Measurements from ENCODE around the gene B4GALT3.

Gene B4GALT3

DNA sequence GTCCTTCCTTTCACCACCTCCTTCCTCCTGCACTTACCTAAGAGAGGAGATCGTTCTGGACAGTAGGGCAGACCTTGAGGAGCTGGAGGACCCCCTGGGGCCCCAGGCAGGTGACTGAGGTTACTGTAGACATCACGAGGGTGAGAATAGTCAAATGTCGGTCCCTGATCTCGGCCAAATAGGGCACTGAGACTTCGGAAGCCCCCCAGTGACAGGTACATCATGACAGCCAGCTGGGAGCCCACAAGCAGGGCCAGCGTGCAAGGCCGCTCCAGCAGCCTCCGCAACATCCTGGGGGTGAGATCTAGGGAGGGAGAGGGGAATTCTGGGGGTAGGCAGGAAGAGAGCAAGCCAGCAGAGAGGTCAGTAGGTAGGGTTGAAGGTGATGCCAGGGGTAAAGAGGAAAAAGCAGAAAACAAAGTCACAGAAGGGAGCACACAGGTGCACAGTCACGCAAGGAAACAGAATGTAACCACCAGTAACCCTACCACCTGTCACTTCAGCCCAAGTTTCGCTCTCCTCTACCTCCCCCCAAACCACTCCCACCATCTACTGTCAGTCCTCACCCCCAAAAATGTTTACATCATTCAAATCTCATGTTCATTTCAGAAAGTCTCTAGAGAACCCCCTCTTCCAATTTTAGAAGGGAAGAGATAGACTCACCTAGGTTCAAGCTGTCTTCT is 1.4 kb downstream of the B4GALT3 start:
- Histone ChIP-seq H3K36me3 (ENCODE audit: control insufficient read depth, insufficient read depth, low read length) (peaks cover 27% of the 10 kb centered on the region), H3K4me3 (replicated peaks; ENCODE audit: low read depth, low read length) (peak overlapping the region; percentile 77), H3K27me3 (replicated peaks; ENCODE audit: control insufficient read depth, insufficient read depth, low read length) (no peaks in the 10 kb centered on the region)
- DNase-seq (ENCODE audit: extremely low read depth, insufficient read length): no peak
- TF ChIP-seq, protein P1, sequence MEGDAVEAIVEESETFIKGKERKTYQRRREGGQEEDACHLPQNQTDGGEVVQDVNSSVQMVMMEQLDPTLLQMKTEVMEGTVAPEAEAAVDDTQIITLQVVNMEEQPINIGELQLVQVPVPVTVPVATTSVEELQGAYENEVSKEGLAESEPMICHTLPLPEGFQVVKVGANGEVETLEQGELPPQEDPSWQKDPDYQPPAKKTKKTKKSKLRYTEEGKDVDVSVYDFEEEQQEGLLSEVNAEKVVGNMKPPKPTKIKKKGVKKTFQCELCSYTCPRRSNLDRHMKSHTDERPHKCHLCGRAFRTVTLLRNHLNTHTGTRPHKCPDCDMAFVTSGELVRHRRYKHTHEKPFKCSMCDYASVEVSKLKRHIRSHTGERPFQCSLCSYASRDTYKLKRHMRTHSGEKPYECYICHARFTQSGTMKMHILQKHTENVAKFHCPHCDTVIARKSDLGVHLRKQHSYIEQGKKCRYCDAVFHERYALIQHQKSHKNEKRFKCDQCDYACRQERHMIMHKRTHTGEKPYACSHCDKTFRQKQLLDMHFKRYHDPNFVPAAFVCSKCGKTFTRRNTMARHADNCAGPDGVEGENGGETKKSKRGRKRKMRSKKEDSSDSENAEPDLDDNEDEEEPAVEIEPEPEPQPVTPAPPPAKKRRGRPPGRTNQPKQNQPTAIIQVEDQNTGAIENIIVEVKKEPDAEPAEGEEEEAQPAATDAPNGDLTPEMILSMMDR (IDR thresholded peaks at IDR 0.05; ENCODE audit: insufficient read depth, low read length, poor library complexity, severe bottlenecking): no peak

GRCh38 chr1:161174911-161175310 is 2.4 kb downstream of the B4GALT3 start:
- Histone ChIP-seq H3K4me3 (replicated peaks; ENCODE audit: low read depth, low read length) (no peak overlapping the region), H3K27me3 (replicated peaks; ENCODE audit: control insufficient read depth, insufficient read depth, low read length) (no peaks in the 10 kb centered on the region), H3K36me3 (ENCODE audit: control insufficient read depth, insufficient read depth, low read length) (peaks cover 32% of the 10 kb centered on the region)
- TF ChIP-seq, protein P1 (IDR thresholded peaks at IDR 0.05; ENCODE audit: insufficient read depth, low read length, poor library complexity, severe bottlenecking): no peak
- DNase-seq (ENCODE audit: extremely low read depth, insufficient read length): no peak

GRCh38 chr1:161173711-161174110 is 3.6 kb downstream of the B4GALT3 start:
- Histone ChIP-seq H3K27me3 (replicated peaks; ENCODE audit: control insufficient read depth, insufficient read depth, low read length) (no peaks in the 10 kb centered on the region), H3K4me3 (replicated peaks; ENCODE audit: low read depth, low read length) (no peak overlapping the region), H3K36me3 (ENCODE audit: control insufficient read depth, insufficient read depth, low read length) (peaks cover 32% of the 10 kb centered on the region)
- TF ChIP-seq, protein P1 (IDR thresholded peaks at IDR 0.05; ENCODE audit: insufficient read depth, low read length, poor library complexity, severe bottlenecking): no peak
- no peak for DNase-seq (ENCODE audit: extremely low read depth, insufficient read length)

DNA sequence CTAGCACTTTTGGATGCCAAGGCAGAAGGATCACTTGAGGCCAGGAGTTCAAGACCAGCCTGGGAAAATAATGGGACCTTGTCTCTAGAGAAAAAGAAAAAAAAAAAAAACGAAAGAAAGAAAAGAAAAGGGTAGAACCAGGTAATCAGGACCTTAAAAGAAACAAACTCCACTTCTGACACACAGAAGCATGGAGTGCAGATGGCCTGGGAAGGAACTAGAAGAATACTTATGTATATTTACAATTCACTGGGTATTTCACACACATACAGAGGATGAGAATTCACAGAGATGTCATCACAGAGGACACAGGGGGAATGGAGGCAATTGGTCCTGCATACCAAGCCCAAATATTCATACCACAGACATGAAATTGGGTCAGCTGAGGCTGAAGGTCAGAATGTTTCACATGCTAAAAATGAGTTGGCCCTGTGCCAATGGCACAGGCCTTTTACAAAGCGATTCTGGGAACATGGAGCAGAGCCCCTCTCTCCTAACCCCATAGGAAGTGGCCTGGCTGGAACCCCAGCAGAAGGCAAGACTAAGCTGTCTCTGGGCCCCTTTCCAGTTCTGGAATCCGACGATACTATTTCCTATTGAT is 4.4 kb downstream of the B4GALT3 start:
- peaks cover 32% of the 10 kb centered on the region for H3K36me3 ChIP-seq (ENCODE audit: control insufficient read depth, insufficient read depth, low read length)
- no peak for DNase-seq (ENCODE audit: extremely low read depth, insufficient read length)
- H3K4me3 ChIP-seq (replicated peaks; ENCODE audit: low read depth, low read length): no peak overlapping the region
- TF ChIP-seq, protein P1 (IDR thresholded peaks at IDR 0.05; ENCODE audit: insufficient read depth, low read length, poor library complexity, severe bottlenecking): no peak
- H3K27me3 ChIP-seq (replicated peaks; ENCODE audit: control insufficient read depth, insufficient read depth, low read length): no peaks in the 10 kb centered on the region

GRCh38 chr1:161172349-161172748 is 5.0 kb downstream of the B4GALT3 start:
- H3K36me3 ChIP-seq (ENCODE audit: control insufficient read depth, insufficient read depth, low read length): peaks cover 32% of the 10 kb centered on the region
- H3K4me3 ChIP-seq (replicated peaks; ENCODE audit: low read depth, low read length): no peak overlapping the region
- TF ChIP-seq, protein P1 (IDR thresholded peaks at IDR 0.05; ENCODE audit: insufficient read depth, low read length, poor library complexity, severe bottlenecking): no peak
- no peaks in the 10 kb centered on the region for H3K27me3 ChIP-seq (replicated peaks; ENCODE audit: control insufficient read depth, insufficient read depth, low read length)
- DNase-seq (ENCODE audit: extremely low read depth, insufficient read length): no peak
